Hepatic stellate cell (primary cell): Measurements from ENCODE around the gene ERO1A.

Source experiments
- DNase-seq: peaks from one replicate; pipeline ENCODE4 v3.0.0; 2011; ENCODE audit warnings: low spot score

The ERO1A gene

DNA sequence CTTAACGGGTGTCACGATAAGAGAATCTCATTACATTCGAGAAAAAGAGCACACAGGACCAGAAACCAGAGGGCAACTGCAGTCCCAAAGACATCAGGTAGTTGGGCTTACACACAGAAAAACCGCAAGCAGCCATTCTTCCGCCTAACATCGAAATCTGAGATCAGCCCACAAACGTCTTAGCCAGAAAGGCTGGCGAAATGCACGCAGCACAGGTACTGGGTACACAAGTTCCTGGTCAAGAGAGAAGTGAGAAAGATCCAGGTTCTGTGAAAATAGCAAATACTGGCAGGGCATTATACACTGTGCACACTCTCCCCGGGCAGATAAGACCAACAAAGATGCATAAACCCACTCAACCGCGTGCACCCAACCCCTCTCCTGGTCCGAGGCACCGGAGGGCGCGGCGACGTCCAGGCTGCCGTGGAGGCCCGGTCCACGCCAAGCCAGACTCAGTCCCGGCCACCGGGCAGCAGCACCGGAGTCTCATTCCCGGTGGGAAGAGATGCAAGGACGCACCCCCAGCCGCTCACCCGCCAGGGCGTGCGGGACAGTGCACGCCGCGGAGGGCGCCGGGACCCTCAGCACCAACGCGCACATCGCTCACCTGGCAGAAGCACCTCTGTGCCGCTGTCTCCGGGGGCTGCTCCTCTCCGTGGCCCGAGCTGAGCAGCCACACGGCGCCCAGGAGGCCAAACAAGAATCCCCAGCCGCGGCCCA is 437 bp downstream of the ERO1A start:
- peak; percentile 23 for DNase-seq

DNA sequence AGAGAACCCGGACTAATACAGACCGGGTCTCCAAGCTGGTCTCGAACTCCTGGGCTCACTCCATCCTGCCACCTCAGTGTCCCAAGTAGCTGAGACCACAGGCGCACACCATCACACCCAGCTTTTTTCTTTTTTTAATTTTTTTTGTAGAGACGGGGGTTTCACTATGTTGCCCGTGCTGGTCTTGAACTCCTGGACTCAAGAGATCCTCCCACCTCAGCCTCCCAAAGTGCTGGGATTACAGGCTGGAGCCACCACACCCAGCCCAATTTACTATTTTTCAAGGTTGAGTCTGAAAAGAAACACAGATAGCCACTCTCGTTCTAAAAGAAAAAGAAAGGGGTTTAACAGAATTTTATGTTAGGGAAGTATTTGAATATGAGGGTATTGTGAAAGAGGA is 1.8 kb downstream of the ERO1A start:
- no peak for DNase-seq

DNA sequence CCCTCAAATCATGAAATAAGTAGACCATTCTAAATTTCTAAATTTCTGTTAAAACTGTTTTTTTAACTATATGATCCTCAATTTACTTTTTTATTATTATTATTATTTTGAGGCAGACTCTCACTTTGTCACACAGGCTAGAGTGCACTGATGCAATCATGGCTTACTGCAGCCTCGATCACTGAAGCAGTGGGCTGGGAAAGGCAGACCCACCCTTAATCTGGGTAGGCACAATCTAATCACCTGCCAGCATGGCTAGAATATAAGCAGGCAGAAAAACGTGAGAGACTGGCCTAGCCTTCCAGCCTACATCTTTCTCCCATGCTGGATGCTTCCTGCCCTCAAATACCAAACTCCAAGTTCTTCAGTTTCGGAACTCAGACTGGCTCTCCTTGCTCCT is 2.3 kb downstream of the ERO1A start:
- DNase-seq: no peak

DNA sequence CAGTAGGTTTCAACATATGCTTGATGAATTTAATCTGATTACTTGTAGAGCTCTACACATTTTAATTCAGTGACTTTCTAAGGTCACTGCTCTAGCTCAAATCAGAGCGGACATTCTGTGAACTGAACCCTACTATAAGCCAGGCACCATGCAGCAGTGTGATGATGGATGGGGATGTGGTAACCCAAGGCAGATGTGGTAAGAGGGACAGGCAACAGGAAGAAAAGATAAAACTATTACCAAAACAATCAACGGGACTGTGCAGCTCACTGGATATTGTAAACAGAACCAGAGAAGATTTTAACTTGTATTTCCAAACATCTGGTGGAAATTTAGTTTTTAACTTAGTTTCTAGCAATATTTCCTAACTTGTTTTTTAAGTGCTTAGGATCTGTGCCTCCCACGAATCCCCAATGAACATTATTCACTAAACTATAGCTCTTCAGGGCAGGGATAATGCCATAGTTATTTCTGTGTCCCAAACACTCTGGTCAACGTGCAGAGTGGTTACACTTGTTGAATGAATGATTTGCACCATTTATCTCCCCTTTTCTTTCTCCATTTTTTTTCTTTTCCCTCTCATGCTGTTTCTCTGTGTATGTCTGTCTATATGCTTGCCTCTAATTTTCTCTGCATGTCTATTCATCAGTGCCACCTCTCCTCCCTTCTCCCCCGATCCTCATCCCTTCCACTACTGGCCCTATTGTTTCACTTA is 3.0 kb downstream of the ERO1A start:
- DNase-seq: no peak

DNA sequence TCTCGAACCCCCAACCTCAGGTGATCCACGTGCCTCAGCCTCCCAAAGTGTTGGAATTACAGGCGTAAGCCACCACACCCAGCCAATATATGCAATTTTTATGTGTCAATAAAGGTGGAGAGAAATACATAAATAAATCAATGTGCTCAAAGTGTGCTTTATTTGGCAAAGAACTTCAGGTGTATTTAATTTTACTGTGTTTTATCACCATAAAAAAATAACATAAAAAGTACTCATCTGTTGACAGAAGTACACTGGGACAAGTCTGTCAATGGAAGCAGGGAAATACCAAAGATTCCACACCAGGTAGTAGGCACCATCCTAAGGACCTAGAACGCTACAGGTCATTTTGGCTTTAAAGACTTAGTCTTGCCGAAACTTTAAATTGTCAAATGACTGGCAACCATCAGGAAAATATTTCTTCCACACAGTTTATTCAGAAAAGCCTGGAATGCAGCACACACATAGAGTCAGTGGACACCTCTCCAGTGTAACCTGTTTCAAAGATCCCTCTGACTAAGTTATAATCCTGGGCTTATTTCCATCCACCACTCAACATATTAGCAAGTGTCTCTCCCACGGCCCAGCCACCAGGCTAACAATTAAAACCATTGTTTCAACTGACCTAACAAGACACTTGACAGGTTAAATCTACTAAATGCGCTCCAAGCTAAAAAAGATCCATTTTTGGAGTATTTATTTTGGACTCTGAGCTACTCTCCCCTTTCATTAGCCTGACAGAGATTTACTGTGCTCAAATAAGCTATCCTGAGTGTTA is 4.2 kb downstream of the ERO1A start:
- DNase-seq: no peak

DNA sequence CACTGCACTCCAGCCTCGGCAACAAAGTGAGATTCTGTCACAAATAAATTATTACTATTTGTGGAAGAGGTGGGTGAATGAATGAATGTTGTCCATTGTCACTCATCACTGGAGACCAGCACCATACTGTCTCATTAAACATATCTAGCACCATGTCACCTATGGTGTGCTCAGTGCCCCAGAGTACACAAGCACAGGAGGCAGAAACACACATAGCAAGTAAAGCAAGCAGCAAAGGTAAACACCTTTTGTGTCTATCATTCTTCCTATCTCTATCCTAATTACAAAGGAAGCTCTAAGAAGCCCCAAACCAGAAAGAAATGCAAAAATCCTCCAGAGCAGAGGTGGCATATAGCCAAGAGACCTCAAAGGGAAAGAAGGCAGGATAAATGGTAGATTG is 9.2 kb downstream of the ERO1A start:
- no peak for DNase-seq

DNA sequence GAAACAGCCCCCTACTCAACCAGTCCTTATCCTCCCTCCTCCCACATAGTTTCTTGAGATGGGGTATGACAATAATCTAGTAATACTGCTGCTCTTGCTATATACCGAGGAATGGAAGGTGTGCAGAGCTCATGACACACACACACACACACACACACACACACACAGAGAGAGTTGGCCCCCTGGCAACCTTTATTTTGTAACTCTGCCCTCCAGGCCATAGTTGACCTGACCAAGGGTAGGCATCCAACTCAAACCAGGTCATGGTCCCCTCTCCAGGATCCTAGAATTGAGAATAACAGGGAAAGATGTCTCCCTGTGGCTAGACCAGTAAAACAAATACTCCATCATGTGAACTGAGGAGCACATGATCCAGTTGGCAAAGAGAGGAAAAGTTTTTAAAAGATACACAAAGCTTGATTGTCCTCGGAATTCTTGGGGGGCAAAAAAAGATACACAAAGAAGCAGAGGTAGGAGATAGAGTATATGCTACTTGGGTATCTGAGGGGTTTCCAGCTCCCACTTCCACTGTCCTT is 11.3 kb downstream of the ERO1A start:
- no peak for DNase-seq

DNA sequence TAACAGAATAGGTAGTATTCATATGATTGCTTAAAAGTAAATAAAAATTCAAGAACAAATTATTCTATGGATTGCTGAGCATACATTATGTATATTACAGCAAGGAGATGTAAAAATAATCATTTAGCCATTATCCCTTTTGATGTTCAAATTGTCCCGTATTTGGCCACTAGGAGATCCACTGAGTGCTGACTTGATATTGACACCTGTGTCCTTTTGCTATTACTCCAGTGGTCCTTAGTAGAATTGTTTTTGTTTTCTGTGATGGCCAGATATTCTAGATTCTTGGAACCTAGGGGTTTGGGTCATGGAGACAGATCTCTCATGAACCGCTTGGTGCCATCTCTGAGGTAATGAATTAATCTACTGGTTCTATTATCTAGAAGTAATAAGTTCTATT is 16.8 kb downstream of the ERO1A start:
- DNase-seq: no peak

DNA sequence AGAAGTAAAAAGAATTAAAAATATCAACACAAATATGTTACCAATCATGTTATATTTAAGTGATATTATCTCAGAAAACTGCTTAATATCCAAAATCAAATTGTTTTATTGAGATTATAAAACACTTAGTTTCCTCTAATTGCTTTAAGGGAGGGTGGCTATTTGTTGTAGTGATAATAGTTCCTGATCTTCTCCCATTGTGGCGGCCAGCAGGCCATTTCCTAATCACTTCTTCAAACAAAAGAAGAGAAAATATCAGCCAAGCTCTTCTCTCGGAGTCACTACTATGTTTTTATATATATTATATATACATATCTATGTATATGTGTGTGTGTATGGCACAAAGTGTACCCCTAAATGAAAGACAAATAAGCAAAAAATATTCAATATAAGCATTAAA is 31.5 kb downstream of the ERO1A start:
- no peak for DNase-seq

DNA sequence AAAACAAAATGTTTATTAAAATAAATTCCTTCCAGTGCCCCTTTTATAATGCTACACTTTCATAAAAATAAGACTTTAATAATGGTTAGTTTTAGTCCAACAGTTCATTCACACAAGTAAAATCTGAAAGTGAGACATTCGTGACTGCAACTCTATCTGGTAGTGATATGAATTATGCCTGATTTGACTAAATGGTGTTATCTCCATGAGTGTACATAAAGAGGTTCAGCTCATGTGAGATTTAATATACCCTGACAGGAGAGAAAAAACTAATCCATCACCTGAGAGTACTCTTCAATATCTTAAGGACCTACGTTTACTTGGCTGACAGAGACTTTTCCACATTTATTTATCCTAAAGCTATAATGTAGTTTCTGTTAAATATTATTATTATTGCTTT is 34.0 kb downstream of the ERO1A start:
- no peak for DNase-seq

DNA sequence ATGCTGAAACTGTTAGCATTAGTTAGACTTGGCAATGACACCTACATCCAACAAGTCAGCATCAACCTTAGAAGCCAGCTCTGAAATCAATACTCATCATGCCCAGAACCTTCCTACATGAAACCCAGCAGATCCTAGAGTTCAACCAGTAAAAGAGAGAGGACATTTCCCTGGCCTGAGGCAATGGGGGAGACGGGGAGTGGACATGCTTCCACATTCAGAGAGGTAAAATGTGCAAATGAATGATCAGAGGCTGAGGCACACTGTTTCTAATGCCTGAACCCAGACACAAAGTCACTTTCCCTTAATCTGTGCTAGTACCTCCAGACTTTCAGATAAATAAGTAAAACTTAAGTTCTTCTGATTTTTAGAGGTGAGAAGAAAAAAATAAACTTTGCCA is 34.5 kb downstream of the ERO1A start:
- no peak for DNase-seq

DNA sequence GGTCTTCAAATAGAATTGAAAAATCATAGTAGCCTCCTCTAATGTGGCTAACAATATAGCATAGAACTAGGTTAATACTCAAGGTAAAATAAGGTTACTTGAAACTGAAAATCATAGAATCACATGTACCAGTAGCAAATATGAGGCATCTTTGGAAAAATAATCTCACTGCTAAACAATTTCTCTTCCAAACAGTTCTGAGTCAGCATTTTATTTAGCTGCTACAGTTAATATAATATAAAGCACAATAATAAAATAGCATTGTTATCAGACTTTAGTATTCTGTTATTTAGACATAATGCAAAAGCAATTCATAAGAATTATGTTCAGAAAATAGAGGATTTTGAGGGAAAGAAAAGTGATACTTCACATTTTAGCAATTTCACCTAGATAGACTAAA is 35.0 kb downstream of the ERO1A start:
- no peak for DNase-seq

DNA sequence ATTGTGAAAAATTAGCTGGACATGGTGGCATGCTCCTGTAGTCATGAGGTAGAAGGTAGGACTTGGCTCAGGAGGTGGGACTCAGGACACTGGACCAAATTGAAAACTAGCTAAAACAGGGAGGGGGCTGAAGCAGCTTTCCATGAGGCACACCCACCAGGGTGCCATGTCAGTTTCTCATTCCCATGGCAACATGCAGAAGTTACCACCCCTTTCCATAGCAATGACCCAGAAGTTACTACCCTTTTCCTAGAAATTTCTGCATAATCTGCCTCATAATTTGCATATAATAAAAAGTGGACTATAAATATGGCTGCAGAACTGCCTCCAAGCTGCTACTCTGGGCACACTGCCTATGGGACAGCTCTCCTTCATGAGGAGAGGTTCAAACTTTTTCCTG is 38.5 kb downstream of the ERO1A start:
- no peak for DNase-seq

DNA sequence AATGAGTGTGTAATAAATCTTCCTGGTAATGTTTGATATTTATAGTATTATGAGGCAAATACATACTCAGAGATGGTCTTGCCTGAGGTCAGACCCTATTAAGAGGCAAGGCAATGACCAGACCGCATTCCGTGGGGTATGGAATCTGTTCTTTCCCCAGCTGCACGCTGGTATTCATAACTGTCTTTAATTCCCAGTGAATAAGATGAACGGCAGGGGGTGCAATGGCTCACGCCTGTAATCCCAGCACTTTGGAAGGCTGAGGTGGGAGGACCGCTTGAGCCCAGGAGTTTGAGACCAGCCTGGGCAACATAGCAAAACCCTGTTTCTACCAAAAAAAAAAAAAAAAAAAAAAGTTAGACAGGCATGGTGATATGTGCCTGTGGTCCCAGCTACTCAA is 44.6 kb downstream of the ERO1A start:
- no peak for DNase-seq

DNA sequence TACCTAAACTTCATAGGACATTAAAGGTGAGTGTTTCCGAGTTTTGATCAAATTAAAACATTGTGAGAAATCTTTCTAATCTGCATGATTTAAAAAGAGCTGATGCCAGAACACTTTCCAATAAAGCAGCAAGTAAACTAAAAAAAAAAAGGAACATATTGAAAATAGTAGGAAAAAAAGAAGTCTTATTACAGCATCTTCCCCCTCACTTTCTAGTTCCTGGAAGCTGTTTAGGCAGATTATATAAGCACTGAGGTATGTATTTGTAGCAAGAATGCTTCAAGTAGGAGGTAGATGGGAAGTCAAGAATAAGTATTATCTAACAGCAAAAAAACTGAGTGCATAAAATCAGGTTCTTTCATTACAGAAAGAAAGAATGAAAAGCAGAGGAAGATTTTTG is 45.8 kb downstream of the ERO1A start:
- no peak for DNase-seq

DNA sequence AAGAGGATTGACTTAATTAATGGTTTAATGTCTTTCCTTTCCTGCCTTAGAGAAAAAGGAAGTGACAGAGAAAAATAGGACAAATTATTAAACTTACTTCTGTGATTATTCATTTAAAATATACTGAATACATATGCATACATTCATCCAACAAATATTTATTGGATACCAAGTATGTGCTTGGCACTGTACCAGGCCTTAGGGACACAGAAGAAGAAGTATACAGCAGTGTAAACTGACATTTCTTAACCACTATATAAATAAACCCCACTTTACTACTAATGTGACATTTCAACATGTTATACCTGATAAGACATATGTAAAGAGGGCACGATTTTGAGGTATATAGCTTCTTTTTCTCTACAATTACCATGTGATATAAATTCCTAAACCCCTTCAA is 53.6 kb downstream of the ERO1A start:
- DNase-seq: no peak

DNA sequence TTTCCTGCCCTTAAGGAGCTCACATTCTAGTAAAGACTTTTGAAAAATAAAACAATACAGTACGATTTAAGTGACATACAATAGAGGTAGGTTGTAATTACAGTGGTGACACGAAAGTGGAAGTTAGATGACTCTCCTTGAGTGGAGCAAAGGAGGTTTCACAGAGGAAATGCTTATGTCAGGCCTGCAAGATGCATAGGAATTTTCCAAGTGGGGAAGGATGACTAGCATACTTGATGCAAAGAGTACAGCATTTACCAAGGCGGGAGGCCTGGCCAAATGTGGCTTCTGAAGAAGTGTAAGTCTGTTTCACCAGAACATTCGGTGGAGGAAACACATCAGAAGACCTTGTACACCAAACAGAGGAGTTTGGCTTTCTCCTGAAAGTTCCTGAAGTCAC is 55.2 kb downstream of the ERO1A start:
- DNase-seq: no peak

DNA sequence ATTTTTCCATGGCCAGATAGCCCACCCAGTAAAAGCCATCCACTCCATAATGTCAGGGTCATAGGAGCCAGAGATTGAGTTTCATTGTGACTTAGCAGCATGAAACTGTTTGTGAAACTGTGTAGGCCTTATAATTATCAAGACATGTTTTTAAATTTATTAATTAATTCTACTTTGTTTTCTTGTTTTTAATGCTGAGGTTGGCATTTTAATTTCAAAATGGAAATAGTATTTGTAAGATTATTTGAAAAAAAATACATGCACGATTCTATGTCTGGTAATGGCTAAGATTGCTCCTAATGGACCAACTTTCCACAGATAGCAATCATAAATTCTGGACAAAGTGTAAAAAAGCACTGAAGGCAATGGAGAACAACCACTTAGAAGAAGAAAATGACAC is 75.7 kb downstream of the ERO1A start:
- no peak for DNase-seq

DNA sequence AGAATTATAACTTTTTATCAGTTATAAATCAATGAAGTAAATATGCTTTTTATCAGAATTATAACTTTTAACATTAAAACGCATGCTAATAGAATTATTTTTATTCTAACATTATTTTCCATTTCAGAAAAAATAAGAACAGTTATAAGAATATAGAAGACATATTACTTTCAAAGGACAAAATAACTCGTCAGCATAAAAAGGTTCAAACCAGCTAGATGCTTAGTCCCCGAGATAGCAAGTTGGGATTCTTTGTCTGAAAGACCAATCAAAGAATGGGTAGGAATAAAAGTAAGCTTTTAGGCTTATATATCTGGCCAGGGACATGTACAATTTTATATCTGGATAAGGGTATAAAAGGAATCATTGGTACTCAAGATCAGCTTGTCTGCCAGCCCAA is 76.8 kb downstream of the ERO1A start:
- no peak for DNase-seq

DNA sequence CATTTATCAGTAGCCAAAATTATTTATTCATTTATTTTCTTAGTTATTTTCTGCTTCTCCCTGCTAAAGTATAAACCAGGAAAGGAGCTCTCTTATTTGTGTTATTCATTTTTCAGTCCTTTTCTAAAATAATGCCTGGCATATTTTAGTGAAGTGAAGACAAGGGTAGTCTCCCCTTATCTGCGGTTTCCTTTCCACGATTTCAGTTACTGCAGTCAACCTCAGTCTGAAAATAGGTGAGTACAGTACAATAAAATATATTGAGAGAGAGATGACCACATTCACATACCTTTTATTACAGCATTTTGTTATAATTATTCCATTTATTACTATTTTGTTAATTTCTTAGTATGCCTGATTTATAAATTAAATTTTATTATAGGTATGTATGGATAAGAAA is 85.2 kb downstream of the ERO1A start:
- no peak for DNase-seq

DNA sequence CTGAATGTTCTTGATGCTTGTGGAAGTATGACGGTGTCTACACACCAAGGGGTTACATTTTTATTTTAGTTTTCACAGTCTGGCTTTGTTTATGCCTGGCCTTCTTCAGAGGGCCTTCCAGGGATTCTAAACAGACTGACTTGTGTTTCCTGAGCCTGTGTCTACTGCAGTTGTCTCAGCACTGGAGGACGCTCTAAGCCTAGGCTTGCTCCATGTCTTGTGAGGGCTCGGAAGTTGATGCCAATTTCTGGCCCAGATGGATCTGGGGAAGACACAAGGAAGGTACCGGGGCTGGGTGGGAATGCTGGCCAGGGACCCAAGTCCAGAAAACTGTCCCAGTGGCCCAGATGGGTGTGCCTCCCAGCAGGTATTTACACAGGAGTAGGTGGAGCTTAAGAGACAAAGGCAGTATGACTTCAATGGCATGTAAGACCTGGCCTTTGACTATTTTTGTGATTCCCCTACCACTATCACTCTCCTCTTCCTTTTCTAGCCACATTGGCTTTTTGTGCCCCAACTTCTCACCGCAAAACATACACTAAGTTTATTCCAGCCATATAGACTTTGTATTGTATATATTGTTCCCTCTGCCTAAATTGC is 85.8 kb downstream of the ERO1A start:
- no peak for DNase-seq

DNA sequence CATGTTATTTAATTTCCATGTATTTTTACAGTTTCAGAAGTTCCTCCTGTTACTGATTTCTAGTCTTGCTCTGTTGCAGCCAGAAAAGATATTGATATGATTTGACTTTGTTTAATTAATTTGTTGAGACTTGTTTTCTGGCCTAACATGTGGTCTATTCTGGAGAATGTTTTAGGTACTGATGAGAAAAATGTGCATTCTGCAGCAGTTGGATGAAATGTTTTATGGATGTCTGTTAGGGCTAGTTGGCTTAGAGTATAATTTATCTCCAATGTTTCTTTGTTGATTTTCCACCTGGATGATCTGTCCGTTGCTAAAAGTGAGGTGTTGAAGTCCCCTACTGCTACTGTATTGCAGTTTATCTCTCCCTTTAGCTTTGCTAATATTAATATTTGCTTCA is 88.3 kb downstream of the ERO1A start:
- DNase-seq: no peak

DNA sequence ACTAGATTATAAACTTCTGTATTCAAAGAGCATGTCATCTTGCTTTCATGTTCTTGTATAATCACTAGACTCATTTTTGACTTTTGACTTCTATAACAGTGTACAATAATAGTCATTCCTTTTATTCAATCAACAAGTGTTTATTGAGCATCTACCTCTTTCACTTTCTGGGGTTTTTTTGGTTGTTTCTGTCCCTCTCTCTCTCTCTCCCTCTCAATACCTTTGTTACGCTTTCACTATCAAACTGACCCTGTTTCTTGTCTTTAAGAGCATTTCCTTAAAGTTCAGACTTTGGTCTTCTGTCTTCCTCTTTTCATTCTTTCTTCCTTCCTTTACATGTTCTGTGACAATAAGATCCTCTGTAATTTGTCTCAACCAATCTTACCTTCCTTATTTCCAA is 93.2 kb downstream of the ERO1A start:
- no peak for DNase-seq
